ENCODE data around the gene SCIN. TPM values are rescaled to one million over a fixed set of nuclear protein-coding genes. Genes with fewer than 3 reads are reported as not detected.

The SCIN gene
- total and polyA plus RNA-seq, 2 of the 8 experiments (the other 6 are each of a cell fraction or from before 2014, with no cell fraction given) = 0.47 to 1.9 TPM

DNA sequence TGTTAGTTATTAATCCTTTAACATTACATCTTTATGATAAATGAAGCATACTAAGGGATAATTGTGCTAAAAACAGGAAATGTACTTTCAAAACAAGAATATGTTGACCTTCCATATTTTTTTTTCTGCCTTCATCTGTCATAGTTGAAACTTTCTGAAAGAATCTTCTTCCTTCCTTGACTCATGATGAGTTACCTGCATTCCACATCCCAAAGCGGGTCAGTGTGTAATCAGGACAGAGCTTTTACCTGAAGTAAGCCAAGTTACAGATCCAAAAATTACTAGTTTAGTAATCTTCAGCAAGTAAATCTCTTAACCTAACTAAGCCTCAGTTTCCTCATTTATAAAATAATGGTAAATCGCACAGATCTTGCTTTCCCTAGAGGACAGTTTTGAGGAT is 103.5 kb downstream of the SCIN start:
- 95% methylated on average over 2 of the region's 2 CpGs; no CpG with 5 or more reads in 1 of the 2 experiments for WGBS, 2 experiments (ENCODE audit: extremely low coverage in 1 of 2, insufficient coverage in 1 of 2, insufficient read length in 1 of 2, insufficient replicate concordance in 2 of 2, low coverage in 1 of 2, low lambda C conversion rate in 2 of 2, missing lambda C conversion rate in 1 of 2)
- Histone ChIP-seq H3K4me2 (ENCODE audit: insufficient read depth in 1 of 2, low read depth in 2 of 2, low read length in 2 of 2) (no peak overlapping the region), H3K14ac (ENCODE audit: insufficient read length) (no peak overlapping the region), H4K20me1 (replicated peaks in 1 of 2; ENCODE audit: control insufficient read depth in 1 of 2, insufficient read depth in 2 of 2, low read length in 2 of 2) (no peaks in the 10 kb centered on the region), H3K9ac (replicated peaks in 1 of 4; ENCODE audit: extremely low read depth in 1 of 4, low read depth in 3 of 4, low read length in 3 of 4) (no peak overlapping the region), H2BK5ac (ENCODE audit: low read depth, low read length) (no peak overlapping the region), H4K8ac (ENCODE audit: extremely low read depth, insufficient read depth, low read length) (no peak overlapping the region), H3K27ac (ENCODE audit: low read depth, low read length) (no peak overlapping the region), H2BK15ac (ENCODE audit: low read length) (no peak overlapping the region), H3K27me3 (replicated peaks in 1 of 4; ENCODE audit: control insufficient read depth in 3 of 4, extremely low read depth in 1 of 4, insufficient read depth in 3 of 4, low read length in 3 of 4) (no peaks in the 10 kb centered on the region), H3K4ac (replicated peaks; ENCODE audit: insufficient read length, low read depth, low read length) (no peak overlapping the region), H2BK20ac (ENCODE audit: low read length) (no peak overlapping the region), H3K4me1 (replicated peaks in 1 of 4; ENCODE audit: control insufficient read depth in 3 of 4, insufficient read depth in 4 of 4, low read length in 3 of 4) (no peaks in the 10 kb centered on the region), H4K91ac (replicated peaks; ENCODE audit: insufficient read length, low read length) (no peak overlapping the region), H2BK120ac (replicated peaks; ENCODE audit: low read depth, low read length) (no peak overlapping the region), H3K56ac (replicated peaks; ENCODE audit: insufficient read length, low read depth, low read length) (no peak overlapping the region), H3K36me3 (ENCODE audit: control insufficient read depth in 2 of 4, insufficient read depth in 4 of 4, low read length in 3 of 4) (no peaks in the 10 kb centered on the region), H3K18ac (ENCODE audit: extremely low read depth, low read length) (no peak overlapping the region), H3K9me3 (ENCODE audit: insufficient read depth in 2 of 2, low read depth in 1 of 2, low read length in 1 of 2) (peaks cover 3 to 7% of the 10 kb centered on the region in 2 experiments), H3K79me1 (ENCODE audit: low read depth, low read length) (no peaks in the 10 kb centered on the region), H2BK12ac (ENCODE audit: low read depth, low read length) (no peak overlapping the region), H3K23ac (ENCODE audit: insufficient read length) (no peak overlapping the region), H2AFZ (ENCODE audit: low read length) (no peak overlapping the region), H2AK5ac (ENCODE audit: low read depth, low read length) (no peak overlapping the region), H3K4me3 (ENCODE audit: extremely low read depth in 1 of 4, insufficient read depth in 2 of 4, low read depth in 3 of 4, low read length in 4 of 4) (no peak overlapping the region), H4K5ac (ENCODE audit: insufficient read length, low read depth, low read length) (no peak overlapping the region), H3K79me2 (ENCODE audit: control insufficient read depth in 1 of 2, insufficient read depth in 2 of 2, low read length in 2 of 2) (no peaks in the 10 kb centered on the region), H3K23me2 (ENCODE audit: low read depth, low read length) (peaks cover 2% of the 10 kb centered on the region; the same call in 1 of the 2 replicates)
- FAIRE-seq (no peak), DNase-seq (ENCODE audit: low read depth in 1 of 2, low spot score in 2 of 2) (no peak)
- ChIA-PET CTCF (ENCODE audit: partially characterized antibody) (interaction anchor here (0.6 to 2.8 kb wide), 11 partner anchors 8 to 708 kb away, joined by 3 to 19 read pairs (median 4); partner anchors contain the start of gene ARL4A), POLR2A (ENCODE audit: partially characterized antibody) (no interaction called here)
- no peak for TF ChIP-seq BCL11A (IDR thresholded peaks at IDR 0.05; ENCODE audit: low read depth in 2 of 2, low read length in 2 of 2)
- TF ChIP-seq FOSL1 (IDR thresholded peaks at IDR 0.05; ENCODE audit: insufficient read depth, low read depth, low read length) = no peak
- no peak for TF ChIP-seq RAD21 (IDR thresholded peaks at IDR 0.05 in 1 of 2, conservative IDR thresholded peaks at IDR 0.05 in 1 of 2; ENCODE audit: low read depth in 2 of 2, low read length in 2 of 2)
- TF ChIP-seq JUND (IDR thresholded peaks at IDR 0.05; ENCODE audit: low read length) = no peak
- no peak for TF ChIP-seq SIX5 (IDR thresholded peaks at IDR 0.05; ENCODE audit: low read depth, low read length)
- TF ChIP-seq EP300 (IDR thresholded peaks at IDR 0.05; ENCODE audit: borderline replicate concordance in 1 of 2, low read depth in 2 of 2, low read length in 2 of 2) = no peak
- TF ChIP-seq PHF8 (conservative IDR thresholded peaks at IDR 0.05; ENCODE audit: low read depth, low read length) = no peak
- no peak for TF ChIP-seq EZH2 (IDR thresholded peaks at IDR 0.05; ENCODE audit: low read depth, low read length, severe bottlenecking)
- no peak for TF ChIP-seq HDAC2 (IDR thresholded peaks at IDR 0.05; ENCODE audit: borderline replicate concordance in 1 of 2, low read depth in 2 of 2, low read length in 2 of 2)
- no peak for TF ChIP-seq GABPA (IDR thresholded peaks at IDR 0.05; ENCODE audit: borderline replicate concordance, insufficient read depth, low read length)
- TF ChIP-seq NANOG (IDR thresholded peaks at IDR 0.05; ENCODE audit: insufficient read depth, low read depth, low read length, poor library complexity, severe bottlenecking) = no peak
